ENCODE measurements around the gene BCHE. TPM values are rescaled to one million over a fixed set of nuclear protein-coding genes. Genes with fewer than 3 reads are reported as not detected.

The BCHE gene
- total and polyA plus RNA-seq, 4 donors = 1.7 to 47.8 (median 4.3) TPM

GRCh38 chr3:165754219-165755007 lies 82.8 kb downstream of the BCHE start:
- Histone ChIP-seq H3K4me3 (no peak overlapping the region), H3K4me1 (ENCODE audit: control insufficient read depth in 5 of 5, insufficient read depth in 5 of 5, low read length in 5 of 5) (no peaks in the 10 kb centered on the region), H3K36me3 (ENCODE audit: control insufficient read depth in 4 of 4, insufficient read depth in 4 of 4, low read length in 4 of 4) (no peaks in the 10 kb centered on the region), H3K27ac (ENCODE audit: low read depth in 1 of 2, low read length in 1 of 2) (no peak overlapping the region), H3K9me3 (ENCODE audit: control insufficient read depth in 4 of 4, insufficient read depth in 3 of 4, low read length in 3 of 4) (peaks cover 0 to 6% (median under 1%) of the 10 kb centered on the region in 4 donors), H3K9ac (ENCODE audit: insufficient read depth in 1 of 2, low read length in 2 of 2) (no peak overlapping the region), H3K27me3 (ENCODE audit: control insufficient read depth in 3 of 3, insufficient read depth in 3 of 3, low read length in 2 of 3) (no peaks in the 10 kb centered on the region)
- 91 to 92% methylated on average over 1 of the region's 1 CpG for WGBS, 2 donors
- ATAC-seq (ENCODE audit: insufficient read depth, low FRiP score) = no peak
- no peak for TF ChIP-seq CTCF (IDR thresholded peaks at IDR 0.05; ENCODE audit: control extremely low read depth, extremely low read depth)
- no peak for DNase-seq

- TF ChIP-seq CTCF (IDR thresholded peaks at IDR 0.05; ENCODE audit: control extremely low read depth, extremely low read depth) = no peak
- DNase-seq (peak in 1 of 3 donors; percentile 13), ATAC-seq (ENCODE audit: insufficient read depth, low FRiP score) (no peak)
- no peaks in the 10 kb centered on the region for H3K27me3 ChIP-seq (ENCODE audit: control insufficient read depth in 3 of 3, insufficient read depth in 3 of 3, low read length in 2 of 3)
- no peak overlapping the region for H3K27ac ChIP-seq (ENCODE audit: low read depth in 1 of 2, low read length in 1 of 2)
- H3K9me3 ChIP-seq (ENCODE audit: control insufficient read depth in 4 of 4, insufficient read depth in 3 of 4, low read length in 3 of 4) = peaks cover 0 to 6% (median 2%) of the 10 kb centered on the region in 4 donors
- no peak overlapping the region for H3K4me3 ChIP-seq
- no peak overlapping the region for H3K9ac ChIP-seq (ENCODE audit: insufficient read depth in 1 of 2, low read length in 2 of 2)
- H3K36me3 ChIP-seq (ENCODE audit: control insufficient read depth in 4 of 4, insufficient read depth in 4 of 4, low read length in 4 of 4) = no peaks in the 10 kb centered on the region
- no peaks in the 10 kb centered on the region for H3K4me1 ChIP-seq (ENCODE audit: control insufficient read depth in 5 of 5, insufficient read depth in 5 of 5, low read length in 5 of 5)
Measured at GRCh38 chr3:165753560-165753959, 83.7 kb downstream of the BCHE start.

GRCh38 chr3:165751637-165752036 lies 85.6 kb downstream of the BCHE start:
- no peak for ATAC-seq (ENCODE audit: insufficient read depth, low FRiP score)
- WGBS, 2 donors = 85 to 88% methylated on average over 7 of the region's 7 CpGs
- no peak overlapping the region for H3K9ac ChIP-seq (ENCODE audit: insufficient read depth in 1 of 2, low read length in 2 of 2)
- peaks cover 0 to 6% (median 2%) of the 10 kb centered on the region in 4 donors for H3K9me3 ChIP-seq (ENCODE audit: control insufficient read depth in 4 of 4, insufficient read depth in 3 of 4, low read length in 3 of 4)
- DNase-seq = no peak
- no peaks in the 10 kb centered on the region for H3K36me3 ChIP-seq (ENCODE audit: control insufficient read depth in 4 of 4, insufficient read depth in 4 of 4, low read length in 4 of 4)
- H3K4me3 ChIP-seq = no peak overlapping the region
- H3K27ac ChIP-seq (ENCODE audit: low read depth in 1 of 2, low read length in 1 of 2) = no peak overlapping the region
- no peaks in the 10 kb centered on the region for H3K4me1 ChIP-seq (ENCODE audit: control insufficient read depth in 5 of 5, insufficient read depth in 5 of 5, low read length in 5 of 5)
- H3K27me3 ChIP-seq (ENCODE audit: control insufficient read depth in 3 of 3, insufficient read depth in 3 of 3, low read length in 2 of 3) = no peaks in the 10 kb centered on the region
- no peak for TF ChIP-seq CTCF (IDR thresholded peaks at IDR 0.05; ENCODE audit: control extremely low read depth, extremely low read depth)
